SK-N-SH treated with all-trans-retinoic acid at 6 μM for 48 hours (cell line): ENCODE results near the gene MPPED1.

Experiments
- ARNTL ChIP-seq: fragments of 450-650 bp; formaldehyde crosslinking; IDR thresholded peaks from 2 replicates; pipeline ENCODE4 v1.5.0; 2020; ENCODE audit warnings: low read depth, mild to moderate bottlenecking, moderate library complexity, borderline replicate concordance
- BACH2 ChIP-seq: fragments of 250-450 bp; sonication (Bioruptor Pico); IDR thresholded peaks from 2 replicates; pipeline ENCODE4 v1.9.0; 2021; ENCODE audit warnings: mild to moderate bottlenecking, borderline replicate concordance
- GLIS3 ChIP-seq: fragments of 250-450 bp; sonication (Bioruptor Pico); IDR thresholded peaks from 2 replicates; pipeline ENCODE4 v1.5.0; 2020; ENCODE audit warnings: mild to moderate bottlenecking, moderate library complexity
- PATZ1 ChIP-seq: fragments of 250-450 bp; sonication (Bioruptor Pico); IDR thresholded peaks from 2 replicates; pipeline ENCODE4 v1.8.0; 2020; ENCODE audit warnings: mild to moderate bottlenecking, moderate library complexity, borderline replicate concordance
- POU6F1 ChIP-seq: fragments of 250-450 bp; sonication (Bioruptor Pico); IDR thresholded peaks from 2 replicates; pipeline ENCODE4 v1.8.0; 2021; ENCODE audit warnings: low read depth, mild to moderate bottlenecking, moderate library complexity, borderline replicate concordance
- TOX ChIP-seq: fragments of 250-450 bp; sonication (Bioruptor Pico); IDR thresholded peaks from 2 replicates; pipeline ENCODE4 v1.8.0; 2021; ENCODE audit warnings: mild to moderate bottlenecking, moderate library complexity, borderline replicate concordance
- ZFP3 ChIP-seq: fragments of 250-450 bp; sonication (Bioruptor Pico); IDR thresholded peaks from 2 replicates; pipeline ENCODE4 v1.5.0; 2020; ENCODE audit warnings: mild to moderate bottlenecking, moderate library complexity
- ZFP30 ChIP-seq: fragments of 450-650 bp; formaldehyde crosslinking; IDR thresholded peaks from 2 replicates; pipeline ENCODE4 v1.5.0; 2022; ENCODE audit warnings: mild to moderate bottlenecking, moderate library complexity

GRCh38 chr22:43412808-43413795 is 1.3 kb downstream of the MPPED1 start:
- TF ChIP-seq BACH2: no peak
- no peak for TF ChIP-seq ZFP30 (CRISPR knock-in tag)
- no peak for TF ChIP-seq PATZ1 (CRISPR knock-in tag)
- no peak for TF ChIP-seq ARNTL (CRISPR knock-in tag)
- no peak for TF ChIP-seq TOX (CRISPR knock-in tag)
- TF ChIP-seq POU6F1 (CRISPR knock-in tag): no peak
- TF ChIP-seq ZFP3 (CRISPR knock-in tag): no peak
- TF ChIP-seq GLIS3 (CRISPR knock-in tag): no peak
